Lower leg skin (tissue), 3 donors: ENCODE results near the gene PDCD11.

Source experiments
- CTCF ChIP-seq, 3 donors: fragments of 450-650 bp; IDR thresholded peaks; one replicate each; pipeline ENCODE4 v1.5.1; 2016; ENCODE audit warnings: antibody characterized with exemption in 3 of 3, mild to moderate bottlenecking in 3 of 3, moderate library complexity in 2 of 3
- POLR2A ChIP-seq, 2 donors: fragments of 450-650 bp; IDR thresholded peaks; one replicate each; pipeline ENCODE4 v1.6.1; 2016 to 2017; ENCODE audit warnings: antibody characterized with exemption in 2 of 2, mild to moderate bottlenecking in 1 of 2, moderate library complexity in 1 of 2

- TF ChIP-seq POLR2A (IDR thresholded peaks at IDR 0.05) (no peak), CTCF (IDR thresholded peaks at IDR 0.05) (no peak)
Observed at GRCh38 chr10:103428989-103429643, 32.7 kb downstream of the PDCD11 start.
